ENCODE data around the gene KCNJ12.
"Not testable (repeated sequence)": the region's sequence is repeated elsewhere in the genome, so short reads cannot be mapped to it uniquely, and the experiment has no call there.

KCNJ12 gene

GRCh38 chr17:21348926-21349261 is 27.3 kb upstream of the KCNJ12 start:
- in situ Hi-C loops (cut with MboI; ENCODE audit: low sequenced_read_pairs) = not testable (repeated sequence)

- in situ Hi-C loops (cut with MboI; ENCODE audit: low sequenced_read_pairs) = not testable (repeated sequence)
Observed at GRCh38 chr17:21349358-21350050, 26.7 kb upstream of the KCNJ12 start.

- in situ Hi-C loops (cut with MboI; ENCODE audit: low sequenced_read_pairs) = not testable (repeated sequence)
Observed at GRCh38 chr17:21350495-21350894, 25.7 kb upstream of the KCNJ12 start.

- in situ Hi-C loops (cut with MboI; ENCODE audit: low sequenced_read_pairs) = no loop called here
Observed at GRCh38 chr17:21351366-21352065, 24.6 kb upstream of the KCNJ12 start.

- in situ Hi-C loops (cut with MboI; ENCODE audit: low sequenced_read_pairs) = no loop called here
Observed at GRCh38 chr17:21352221-21352980, 23.8 kb upstream of the KCNJ12 start.

- in situ Hi-C loops (cut with MboI; ENCODE audit: low sequenced_read_pairs) = no loop called here
Observed at GRCh38 chr17:21352981-21353265, 23.2 kb upstream of the KCNJ12 start.

- in situ Hi-C loops (cut with MboI; ENCODE audit: low sequenced_read_pairs) = no loop called here
Observed at GRCh38 chr17:21353326-21354010, 22.7 kb upstream of the KCNJ12 start.

GRCh38 chr17:21354796-21355385 is 21.3 kb upstream of the KCNJ12 start:
- in situ Hi-C loops (cut with MboI; ENCODE audit: low sequenced_read_pairs) = no loop called here

GRCh38 chr17:21355586-21355985 is 20.6 kb upstream of the KCNJ12 start:
- in situ Hi-C loops (cut with MboI; ENCODE audit: low sequenced_read_pairs) = no loop called here

GRCh38 chr17:21356537-21357127 is 19.5 kb upstream of the KCNJ12 start:
- in situ Hi-C loops (cut with MboI; ENCODE audit: low sequenced_read_pairs) = no loop called here

- in situ Hi-C loops (cut with MboI; ENCODE audit: low sequenced_read_pairs) = no loop called here
Observed at GRCh38 chr17:21357281-21357680, 18.9 kb upstream of the KCNJ12 start.

GRCh38 chr17:21357696-21358656 is 18.2 kb upstream of the KCNJ12 start:
- in situ Hi-C loops (cut with MboI; ENCODE audit: low sequenced_read_pairs) = no loop called here

GRCh38 chr17:21358682-21359482 is 17.3 kb upstream of the KCNJ12 start:
- in situ Hi-C loops (cut with MboI; ENCODE audit: low sequenced_read_pairs) = no loop called here

- in situ Hi-C loops (cut with MboI; ENCODE audit: low sequenced_read_pairs) = no loop called here
Observed at GRCh38 chr17:21359483-21359840, 16.7 kb upstream of the KCNJ12 start.

- in situ Hi-C loops (cut with MboI; ENCODE audit: low sequenced_read_pairs) = no loop called here
Observed at GRCh38 chr17:21360048-21360447, 16.1 kb upstream of the KCNJ12 start.

GRCh38 chr17:21361020-21361809 is 14.9 kb upstream of the KCNJ12 start:
- in situ Hi-C loops (cut with MboI; ENCODE audit: low sequenced_read_pairs) = no loop called here

GRCh38 chr17:21362331-21362931 is 13.7 kb upstream of the KCNJ12 start:
- in situ Hi-C loops (cut with MboI; ENCODE audit: low sequenced_read_pairs) = no loop called here

Data from HL-60/S4 treated with retinoic acid at 250 ng/mL for 4 days and 3 days (cell line).